Peyer's patch (tissue), 4 donors: Measurements from ENCODE around the gene KRT12.

Source experiments
- CTCF ChIP-seq, 6 experiments: fragments of 450-650 bp in 4 of 6; fragments of 200-600 bp in 2 of 6; sonication (generic) in 1 of 6; IDR thresholded peaks; one replicate each; pipeline ENCODE4 v1.5.1; 2017 to 2019; ENCODE audit warnings: antibody characterized with exemption in 6 of 6, mild to moderate bottlenecking in 3 of 6, moderate library complexity in 1 of 6
- POLR2A ChIP-seq, 2 donors: fragments of 450-650 bp; IDR thresholded peaks; one replicate each; pipeline ENCODE4 v1.5.1; 2017; ENCODE audit warnings: antibody characterized with exemption in 2 of 2, mild to moderate bottlenecking in 2 of 2, moderate library complexity in 2 of 2

GRCh38 chr17:40820228-40820838 is 46.7 kb downstream of the KRT12 start:
- TF ChIP-seq CTCF (IDR thresholded peaks at IDR 0.05) (no peak), POLR2A (IDR thresholded peaks at IDR 0.05) (no peak)
